Glutamatergic neuron (in vitro differentiated cells): Measurements from ENCODE around the gene TNFSF13. TPM values are rescaled to one million over a fixed set of nuclear protein-coding genes. Genes with fewer than 3 reads are reported as not detected.

Experiments used
- DNase-seq: peaks from one replicate; pipeline ENCODE4 v3.0.0; 2022
- H3K27ac Mint-ChIP-seq: one replicate; pipeline ENCODE4 v1.8.0; 2020; ENCODE audit warnings: mild to moderate bottlenecking, mixed read lengths, inconsistent platforms; ENCODE audit not compliant: unreplicated experiment
- H3K27me3 Mint-ChIP-seq: one replicate; pipeline ENCODE4 v1.8.0; 2020; ENCODE audit warnings: mild to moderate bottlenecking, moderate library complexity, mixed read lengths, inconsistent platforms; ENCODE audit not compliant: unreplicated experiment
- H3K36me3 Mint-ChIP-seq: one replicate; pipeline ENCODE4 v1.8.0; 2020; ENCODE audit warnings: mild to moderate bottlenecking, mixed read lengths, inconsistent platforms; ENCODE audit not compliant: unreplicated experiment
- H3K4me1 Mint-ChIP-seq: one replicate; pipeline ENCODE4 v1.8.0; 2020; ENCODE audit warnings: mild to moderate bottlenecking, low read depth, mixed read lengths, inconsistent platforms; ENCODE audit not compliant: unreplicated experiment
- H3K4me3 Mint-ChIP-seq: one replicate; pipeline ENCODE4 v1.8.0; 2020; ENCODE audit warnings: mild to moderate bottlenecking, mixed read lengths, inconsistent platforms; ENCODE audit not compliant: unreplicated experiment
- H3K9me3 Mint-ChIP-seq: one replicate; pipeline ENCODE4 v1.8.0; 2020; ENCODE audit warnings: mild to moderate bottlenecking, moderate library complexity, mixed read lengths, inconsistent platforms; ENCODE audit not compliant: unreplicated experiment
- total RNA-seq: library from RNA; stranded (reverse); fragmentation: NEBNext Ultra II Directional; extraction: Animal tissue kit (Norgen Biotek cat#: 25700); gene quantifications from one replicate; pipeline ENCODE4 v1.2.1, GENCODE V29; 2021; ENCODE audit not compliant: unreplicated experiment
- TF ChIP-seq, protein P1 (sequence below): fragments of 200-600 bp; sonication (generic); IDR thresholded peaks from one replicate; pipeline ENCODE4 v1.5.0; 2021; ENCODE audit not compliant: partially characterized antibody, unreplicated experiment

The TNFSF13 gene
- total RNA-seq, 1 donor from 2014 or later: not detected

DNA sequence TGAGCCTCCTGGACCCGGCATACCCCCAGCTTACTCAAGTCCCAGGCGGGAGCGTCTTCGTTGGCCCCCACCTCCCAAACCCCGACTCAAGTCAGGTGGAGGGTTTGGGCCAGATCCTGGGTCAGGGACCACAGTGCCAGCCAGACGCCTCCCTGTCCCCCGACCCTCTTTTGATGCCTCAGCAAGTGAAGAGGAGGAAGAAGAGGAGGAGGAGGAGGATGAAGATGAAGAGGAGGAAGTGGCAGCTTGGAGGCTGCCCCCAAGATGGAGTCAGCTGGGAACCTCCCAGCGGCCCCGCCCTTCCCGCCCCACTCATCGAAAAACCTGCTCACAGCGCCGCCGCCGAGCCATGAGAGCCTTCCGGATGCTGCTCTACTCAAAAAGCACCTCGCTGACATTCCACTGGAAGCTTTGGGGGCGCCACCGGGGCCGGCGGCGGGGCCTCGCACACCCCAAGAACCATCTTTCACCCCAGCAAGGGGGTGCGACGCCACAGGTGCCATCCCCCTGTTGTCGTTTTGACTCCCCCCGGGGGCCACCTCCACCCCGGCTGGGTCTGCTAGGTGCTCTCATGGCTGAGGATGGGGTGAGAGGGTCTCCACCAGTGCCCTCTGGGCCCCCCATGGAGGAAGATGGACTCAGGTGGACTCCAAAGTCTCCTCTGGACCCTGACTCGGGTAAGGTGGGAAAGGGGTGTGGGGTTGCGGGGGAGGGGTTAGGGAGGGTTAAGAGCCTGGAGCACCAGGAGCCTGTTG, 4.7 kb downstream of the TNFSF13 start:
- peaks cover 12% of the 10 kb centered on the region for H3K4me1 Mint-ChIP-seq
- peaks cover 9% of the 10 kb centered on the region for H3K27me3 Mint-ChIP-seq
- TF ChIP-seq, protein P1, sequence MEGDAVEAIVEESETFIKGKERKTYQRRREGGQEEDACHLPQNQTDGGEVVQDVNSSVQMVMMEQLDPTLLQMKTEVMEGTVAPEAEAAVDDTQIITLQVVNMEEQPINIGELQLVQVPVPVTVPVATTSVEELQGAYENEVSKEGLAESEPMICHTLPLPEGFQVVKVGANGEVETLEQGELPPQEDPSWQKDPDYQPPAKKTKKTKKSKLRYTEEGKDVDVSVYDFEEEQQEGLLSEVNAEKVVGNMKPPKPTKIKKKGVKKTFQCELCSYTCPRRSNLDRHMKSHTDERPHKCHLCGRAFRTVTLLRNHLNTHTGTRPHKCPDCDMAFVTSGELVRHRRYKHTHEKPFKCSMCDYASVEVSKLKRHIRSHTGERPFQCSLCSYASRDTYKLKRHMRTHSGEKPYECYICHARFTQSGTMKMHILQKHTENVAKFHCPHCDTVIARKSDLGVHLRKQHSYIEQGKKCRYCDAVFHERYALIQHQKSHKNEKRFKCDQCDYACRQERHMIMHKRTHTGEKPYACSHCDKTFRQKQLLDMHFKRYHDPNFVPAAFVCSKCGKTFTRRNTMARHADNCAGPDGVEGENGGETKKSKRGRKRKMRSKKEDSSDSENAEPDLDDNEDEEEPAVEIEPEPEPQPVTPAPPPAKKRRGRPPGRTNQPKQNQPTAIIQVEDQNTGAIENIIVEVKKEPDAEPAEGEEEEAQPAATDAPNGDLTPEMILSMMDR: no peak
- peak overlapping the region; percentile 98 for H3K4me3 Mint-ChIP-seq
- no peak for DNase-seq
- H3K9me3 Mint-ChIP-seq: peaks cover 18% of the 10 kb centered on the region
- no peaks in the 10 kb centered on the region for H3K36me3 Mint-ChIP-seq
- H3K27ac Mint-ChIP-seq: no peak overlapping the region

- Mint-ChIP-seq H3K4me1 (peaks cover 7% of the 10 kb centered on the region), H3K27ac (no peak overlapping the region), H3K4me3 (no peak overlapping the region), H3K36me3 (no peaks in the 10 kb centered on the region), H3K9me3 (peaks cover 15% of the 10 kb centered on the region), H3K27me3 (peaks cover 10% of the 10 kb centered on the region)
- no peak for DNase-seq
- TF ChIP-seq, protein P1: no peak
Measured at GRCh38 chr17:7569571-7569970, 11.0 kb downstream of the TNFSF13 start.

DNA sequence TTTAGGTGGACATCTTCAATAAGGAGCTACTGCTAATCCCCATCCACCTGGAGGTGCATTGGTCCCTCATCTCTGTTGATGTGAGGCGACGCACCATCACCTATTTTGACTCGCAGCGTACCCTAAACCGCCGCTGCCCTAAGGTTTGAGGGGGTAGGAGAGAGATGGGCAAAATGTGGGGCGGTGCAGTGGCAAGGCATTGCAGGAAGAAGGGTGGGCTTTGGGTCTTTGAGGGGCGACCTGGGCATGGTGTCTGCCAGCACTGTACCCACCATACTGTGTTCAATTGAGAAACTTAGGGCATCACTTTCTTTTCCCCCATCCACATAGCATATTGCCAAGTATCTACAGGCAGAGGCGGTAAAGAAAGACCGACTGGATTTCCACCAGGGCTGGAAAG, 11.8 kb downstream of the TNFSF13 start:
- H3K27ac Mint-ChIP-seq: peak overlapping the region; percentile 2
- peaks cover 10% of the 10 kb centered on the region for H3K27me3 Mint-ChIP-seq
- DNase-seq: no peak
- no peaks in the 10 kb centered on the region for H3K36me3 Mint-ChIP-seq
- H3K4me3 Mint-ChIP-seq: peak overlapping the region; percentile 18
- H3K4me1 Mint-ChIP-seq: peaks cover 12% of the 10 kb centered on the region
- peaks cover 12% of the 10 kb centered on the region for H3K9me3 Mint-ChIP-seq
- TF ChIP-seq, protein P1: no peak

GRCh38 chr17:7572338-7572587, 13.7 kb downstream of the TNFSF13 start:
- Mint-ChIP-seq H3K27me3 (peaks cover 10% of the 10 kb centered on the region), H3K9me3 (peaks cover 14% of the 10 kb centered on the region), H3K36me3 (peaks cover 4% of the 10 kb centered on the region), H3K4me3 (peak overlapping the region; percentile 98), H3K4me1 (peaks cover 23% of the 10 kb centered on the region), H3K27ac (peak overlapping the region; percentile 97)
- DNase-seq: no peak
- TF ChIP-seq, protein P1: no peak

GRCh38 chr17:7572588-7573323, 14.2 kb downstream of the TNFSF13 start:
- peaks cover 4% of the 10 kb centered on the region for H3K36me3 Mint-ChIP-seq
- peak overlapping the region; percentile 97 for H3K27ac Mint-ChIP-seq
- DNase-seq: peak; percentile 99

More at GRCh38 chr17:7572588-7573323, 14.2 kb downstream of the TNFSF13 start:
- H3K9me3 Mint-ChIP-seq: peaks cover 14% of the 10 kb centered on the region
- H3K27me3 Mint-ChIP-seq: peaks cover 10% of the 10 kb centered on the region
- peak overlapping the region; percentile 98 for H3K4me3 Mint-ChIP-seq
- TF ChIP-seq, protein P1: no peak
- peaks cover 23% of the 10 kb centered on the region for H3K4me1 Mint-ChIP-seq
